Measurements from ENCODE around the gene TMEM272.

GRCh38 chr13:51772781-51773180, 72.2 kb downstream of the TMEM272 start:
- TF ChIP-seq POLR2AphosphoS5 (IDR thresholded peaks at IDR 0.05) (no peak), CTCF (IDR thresholded peaks at IDR 0.05) (no peak)
